Activated gamma-delta T cell treated with Interleukin-2 at 50 U/mL for 16 hours (primary cell): ENCODE results near the gene MXD1.
"Not testable (repeated sequence)": the region's sequence is repeated elsewhere in the genome, so short reads cannot be mapped to it uniquely, and the experiment has no call there.

ENCODE experiments used
- DNase-seq: peaks from one replicate; pipeline ENCODE4 v3.0.0-alpha.2; 2020

Gene MXD1

DNA sequence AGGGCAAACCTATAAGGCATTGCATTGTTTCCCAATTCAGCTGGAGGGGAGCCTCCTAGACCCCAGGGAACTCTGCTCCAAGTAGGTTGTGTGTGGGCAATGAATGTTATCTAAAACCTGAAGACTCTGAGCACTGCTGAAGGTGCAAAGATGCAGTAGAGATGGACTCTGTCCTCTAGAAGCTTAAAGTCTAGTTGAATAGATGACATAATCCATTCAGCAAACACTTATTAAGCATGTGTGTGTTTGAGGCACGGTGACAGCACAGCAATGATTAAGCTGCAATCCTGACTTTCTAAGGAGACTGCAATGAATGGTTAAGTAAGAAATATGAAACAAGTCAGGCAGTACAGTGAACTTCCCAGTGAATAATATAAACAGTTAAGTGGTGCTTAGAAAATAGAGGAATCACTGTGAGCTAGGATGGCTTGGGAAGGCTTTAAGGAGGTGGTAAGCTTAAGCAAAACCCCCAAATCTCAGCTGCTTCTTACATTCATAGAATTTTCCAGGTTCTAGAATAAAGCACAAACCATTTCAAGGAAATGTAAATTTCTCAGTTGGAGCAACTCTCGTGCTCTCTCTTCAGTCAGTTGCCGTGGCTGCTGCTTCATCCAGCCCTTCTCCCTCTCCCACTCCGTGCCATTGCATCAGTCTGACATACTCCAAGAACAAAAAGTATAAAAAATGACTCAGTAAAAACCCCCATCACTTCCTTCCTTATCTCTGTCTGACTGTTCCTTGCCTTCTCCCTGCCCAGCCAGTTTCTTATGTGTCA lies 19.1 kb downstream of the MXD1 start:
- no peak for DNase-seq

DNA sequence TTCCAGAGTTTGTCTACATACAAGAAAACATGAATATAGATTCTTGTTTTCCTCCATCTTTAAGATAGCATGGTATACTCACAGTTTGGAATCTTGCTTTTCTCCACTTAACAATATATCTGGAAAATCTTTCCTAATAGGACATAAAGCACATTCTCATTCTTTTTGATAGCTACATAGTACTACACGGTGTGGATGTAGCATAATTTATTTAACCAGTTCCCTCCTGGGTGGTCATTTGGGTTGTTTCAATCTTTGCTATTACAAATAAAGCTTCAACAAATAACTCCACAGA lies 19.7 kb downstream of the MXD1 start:
- DNase-seq: no peak

DNA sequence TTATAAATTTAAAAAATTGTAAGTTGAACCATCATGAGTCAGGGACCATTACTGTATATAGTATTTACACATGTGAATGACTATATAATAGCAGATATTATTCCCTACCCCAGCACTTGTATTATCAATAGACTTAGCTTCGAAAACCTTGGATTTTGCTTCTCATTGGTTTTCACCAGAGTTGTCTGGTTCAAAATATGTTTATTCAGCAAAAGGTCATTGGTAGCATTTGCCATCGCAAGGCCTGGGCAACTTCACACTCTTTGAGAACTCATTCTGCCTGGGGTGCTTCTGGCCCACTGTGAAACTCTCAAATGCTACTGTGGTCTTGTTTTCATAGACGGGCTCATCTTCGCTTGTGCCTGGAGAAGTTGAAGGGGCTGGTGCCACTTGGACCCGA lies 20.1 kb downstream of the MXD1 start:
- no peak for DNase-seq

DNA sequence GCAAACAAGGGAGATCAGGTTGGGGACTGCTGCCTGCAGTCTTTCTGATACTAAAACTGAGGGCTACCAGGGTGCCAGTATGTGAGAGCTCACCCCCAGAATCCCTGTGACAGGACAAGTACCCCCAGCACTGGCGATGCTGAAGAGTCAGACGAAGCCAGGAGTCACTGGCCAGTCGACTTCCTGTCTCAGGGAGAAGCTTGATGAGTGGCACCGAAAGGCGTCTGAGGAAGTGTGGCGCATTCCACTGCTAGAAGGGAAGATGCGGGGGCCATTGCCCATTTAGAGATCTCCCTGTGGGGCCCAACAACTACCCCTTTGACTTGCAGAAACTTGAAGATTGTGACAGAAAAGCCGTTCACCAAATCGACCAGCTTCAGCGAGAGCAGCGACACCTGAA lies 22.0 kb downstream of the MXD1 start:
- no peak for DNase-seq

DNA sequence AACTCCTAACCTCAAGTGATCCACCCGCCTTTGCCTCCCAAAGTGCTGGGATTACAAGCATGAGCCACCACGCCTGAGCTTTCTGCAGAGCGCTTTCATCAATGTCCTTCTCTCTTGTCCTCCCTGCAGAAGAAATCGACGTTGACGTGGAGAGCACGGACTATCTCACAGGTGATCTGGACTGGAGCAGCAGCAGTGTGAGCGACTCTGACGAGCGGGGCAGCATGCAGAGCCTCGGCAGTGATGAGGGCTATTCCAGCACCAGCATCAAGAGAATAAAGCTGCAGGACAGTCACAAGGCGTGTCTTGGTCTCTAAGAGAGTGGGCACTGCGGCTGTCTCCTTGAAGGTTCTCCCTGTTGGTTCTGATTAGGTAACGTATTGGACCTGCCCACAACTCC lies 23.1 kb downstream of the MXD1 start:
- no peak for DNase-seq

DNA sequence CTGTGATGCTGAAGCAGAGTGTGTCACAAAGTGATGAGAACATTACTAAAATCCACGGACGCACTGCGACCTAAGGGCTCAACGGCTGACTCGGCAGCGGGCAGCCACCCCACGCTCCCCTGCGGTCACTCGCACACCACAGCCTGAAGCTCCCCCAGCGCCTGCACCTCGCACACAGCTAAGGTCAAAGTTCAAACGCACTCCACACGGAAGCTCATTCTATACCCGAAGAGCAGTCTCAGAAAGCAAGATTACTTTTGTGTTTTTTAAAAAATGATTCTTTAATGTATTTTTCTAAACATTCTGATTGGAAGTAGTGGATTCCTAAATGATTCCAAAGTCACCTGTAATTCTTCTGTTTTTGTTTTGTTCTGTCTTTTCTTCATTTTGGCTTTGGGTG lies 24.8 kb downstream of the MXD1 start:
- DNase-seq: no peak

- DNase-seq: no peak
These were observed 25.8 kb downstream of the MXD1 start for GRCh38 chr2:69940691-69941090.

DNA sequence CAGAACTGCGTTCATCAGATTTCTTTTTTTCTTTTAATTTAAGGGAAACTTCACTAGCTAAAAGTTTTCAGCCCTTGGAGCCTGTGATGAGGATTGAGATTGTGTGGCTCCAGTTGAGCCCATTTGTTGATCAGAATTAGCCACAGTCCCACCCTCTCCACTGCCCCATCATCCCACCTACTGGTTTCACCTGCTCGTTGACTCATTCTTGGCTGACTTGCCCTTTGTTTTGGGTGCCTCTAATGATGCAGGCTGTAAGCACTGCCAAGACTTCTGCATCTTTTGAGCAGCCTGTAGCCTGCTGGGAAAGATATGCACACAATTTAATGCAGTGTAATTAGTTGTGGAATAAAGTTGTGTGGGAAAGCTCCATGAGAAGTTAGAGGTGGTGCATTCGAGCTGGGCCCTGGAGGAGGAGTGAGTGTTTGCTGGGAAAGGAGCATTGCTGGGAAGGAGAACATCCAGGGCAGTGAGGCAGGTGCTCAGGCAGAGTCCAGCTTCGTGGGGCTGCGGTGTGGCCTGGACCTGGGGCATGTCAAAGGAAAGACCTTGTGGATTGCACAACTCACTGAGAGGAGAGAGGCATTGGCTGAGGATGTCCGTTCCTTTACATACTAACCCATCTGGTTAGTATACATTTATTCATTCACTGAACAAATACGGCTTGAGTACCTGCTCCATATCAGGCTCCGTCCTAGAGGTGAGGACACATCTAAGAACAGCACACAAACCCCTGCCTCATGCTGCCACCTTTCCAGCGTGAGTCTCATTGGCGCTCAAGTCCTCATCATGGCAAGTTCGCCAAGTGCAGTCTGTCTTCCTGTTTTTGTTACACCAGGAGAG lies 28.3 kb downstream of the MXD1 start:
- DNase-seq: no peak

DNA sequence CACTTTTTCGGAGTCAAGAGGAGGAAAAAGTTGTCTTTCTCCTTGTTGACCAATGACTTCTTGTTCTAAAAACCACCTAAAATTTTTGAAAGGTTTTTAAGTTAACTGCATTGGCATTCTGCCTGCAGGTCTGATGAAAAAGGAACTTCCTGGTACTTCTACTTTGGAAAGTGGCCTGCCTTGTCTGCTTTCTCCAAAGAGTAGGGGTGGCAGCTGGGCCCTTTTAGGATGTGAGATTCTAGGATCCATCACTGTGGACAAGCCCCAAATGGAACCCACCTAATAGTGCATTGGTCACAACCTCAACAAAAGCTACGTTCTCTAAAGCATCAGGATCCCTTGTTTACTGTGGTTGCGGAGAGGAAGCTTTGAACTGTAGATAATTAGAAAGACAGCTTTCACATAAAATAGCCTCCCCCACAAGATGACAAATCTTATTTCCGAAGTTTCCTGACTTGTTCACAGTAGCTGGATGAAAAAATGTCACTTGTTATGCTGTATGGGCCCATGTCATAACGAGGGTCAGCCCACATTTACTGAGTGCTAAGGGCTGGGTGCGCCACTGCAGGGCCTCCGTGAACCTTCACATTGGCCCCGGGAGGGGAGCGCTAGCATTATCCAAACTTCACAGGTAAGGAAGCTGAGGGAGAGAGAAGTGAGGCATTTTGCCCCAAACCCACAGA lies 29.1 kb downstream of the MXD1 start:
- DNase-seq: no peak

- no peak for DNase-seq
These were observed 29.8 kb downstream of the MXD1 start for GRCh38 chr2:69944756-69945155.

GRCh38 chr2:69945441-69945840 lies 30.5 kb downstream of the MXD1 start:
- no peak for DNase-seq

DNA sequence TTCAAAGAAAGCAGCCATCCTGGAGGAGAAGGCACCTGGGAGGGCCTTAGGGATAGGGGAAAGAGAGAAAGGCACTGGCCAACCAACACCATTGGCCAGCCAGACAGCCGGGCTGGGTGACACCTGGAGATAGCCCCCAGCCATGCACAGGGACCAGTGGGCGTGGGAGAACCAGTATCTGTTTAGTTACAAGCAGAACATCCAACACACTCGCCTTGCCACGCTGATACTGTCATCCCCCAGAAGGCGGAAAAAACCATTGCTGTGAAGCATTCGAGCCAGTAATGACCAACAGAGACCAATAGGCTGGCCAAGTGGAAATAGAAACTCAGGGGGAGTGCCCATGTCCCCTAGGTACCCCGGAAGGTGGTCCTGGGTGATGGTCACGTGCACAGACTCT lies 31.0 kb downstream of the MXD1 start:
- DNase-seq: no peak

- peak; percentile 62 for DNase-seq
These were observed 31.7 kb downstream of the MXD1 start for GRCh38 chr2:69946351-69947324.

DNA sequence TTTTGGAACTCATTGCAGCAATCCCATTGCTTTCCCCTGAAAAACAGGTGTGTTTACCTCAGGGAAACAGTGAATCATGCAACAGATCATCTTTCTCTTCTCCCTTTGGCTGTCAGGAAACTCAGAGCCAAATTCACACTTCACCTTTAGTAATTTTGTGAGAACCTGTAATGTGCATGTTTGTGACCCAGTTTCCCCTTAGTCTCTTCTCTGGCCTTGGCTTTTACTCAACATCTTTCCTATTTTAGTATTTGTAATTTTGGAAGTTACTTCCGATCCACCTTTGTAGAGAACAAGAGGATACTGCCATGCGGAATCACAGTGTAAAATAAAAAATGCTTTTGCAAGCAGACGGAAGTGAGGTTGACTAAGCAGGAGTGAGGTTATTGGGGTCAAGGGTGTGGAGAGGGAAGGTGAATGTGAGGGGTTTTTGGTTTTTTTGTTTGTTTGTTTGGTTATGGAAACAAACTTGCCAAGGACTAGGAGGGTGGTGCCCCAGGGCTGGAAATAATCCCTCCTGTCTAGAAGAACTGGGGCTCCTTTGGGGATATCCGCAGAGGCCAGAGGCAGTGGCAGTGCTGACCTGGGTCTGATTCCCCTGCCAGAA lies 32.5 kb downstream of the MXD1 start:
- DNase-seq: no peak

DNA sequence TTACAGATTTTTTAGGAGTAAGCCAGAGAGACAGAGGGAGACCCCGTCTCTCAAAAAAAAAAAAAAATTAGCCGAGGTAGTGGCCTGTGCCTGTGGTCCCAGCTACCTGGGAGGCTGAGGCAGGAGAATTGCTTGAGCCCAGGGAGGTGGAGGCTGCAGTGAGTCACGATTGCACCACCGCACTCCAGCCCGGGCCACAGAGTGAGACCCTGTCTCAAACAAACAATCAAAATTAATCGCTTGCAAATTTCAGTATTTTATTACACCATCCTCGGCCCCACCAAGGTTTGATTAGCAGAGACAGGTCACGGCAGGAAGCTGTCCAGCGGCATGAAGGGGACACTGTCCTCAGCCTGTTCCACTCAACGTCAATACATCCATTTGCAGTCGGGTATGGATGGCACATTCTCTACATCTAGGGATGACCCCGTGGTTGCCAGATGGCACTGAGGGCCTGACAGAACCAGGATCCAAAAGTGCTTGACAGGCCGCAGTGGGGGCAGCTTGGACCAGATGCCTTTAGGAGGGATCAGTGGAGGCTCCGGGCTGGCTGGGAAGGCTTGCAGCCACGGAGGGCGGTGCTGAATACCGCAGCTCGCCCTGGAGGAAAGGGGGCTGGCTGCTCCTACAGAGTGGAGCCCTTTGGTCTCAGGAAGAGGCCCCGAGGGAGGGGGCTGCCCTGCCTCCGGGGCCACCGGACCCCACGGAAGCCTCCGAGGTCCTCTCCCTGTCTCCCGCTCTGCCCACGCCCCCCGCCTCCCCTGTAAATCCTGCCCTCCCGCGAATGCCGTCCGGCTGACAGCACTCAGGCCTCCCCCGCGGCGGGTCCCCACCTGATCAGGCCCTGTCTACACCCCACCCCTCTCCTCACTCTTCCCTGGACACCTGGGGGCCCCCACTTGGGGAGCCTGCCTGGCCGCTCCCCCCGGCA lies 33.4 kb downstream of the MXD1 start:
- DNase-seq: no peak

- no peak for DNase-seq
These were observed 34.2 kb downstream of the MXD1 start for GRCh38 chr2:69948963-69949645.

- DNase-seq: no peak
These were observed 35.3 kb downstream of the MXD1 start for GRCh38 chr2:69950241-69950640.

- DNase-seq: not testable (repeated sequence)
These were observed 35.8 kb downstream of the MXD1 start for GRCh38 chr2:69950671-69951070.

- DNase-seq: no peak
These were observed 37.6 kb downstream of the MXD1 start for GRCh38 chr2:69952336-69953115.

DNA sequence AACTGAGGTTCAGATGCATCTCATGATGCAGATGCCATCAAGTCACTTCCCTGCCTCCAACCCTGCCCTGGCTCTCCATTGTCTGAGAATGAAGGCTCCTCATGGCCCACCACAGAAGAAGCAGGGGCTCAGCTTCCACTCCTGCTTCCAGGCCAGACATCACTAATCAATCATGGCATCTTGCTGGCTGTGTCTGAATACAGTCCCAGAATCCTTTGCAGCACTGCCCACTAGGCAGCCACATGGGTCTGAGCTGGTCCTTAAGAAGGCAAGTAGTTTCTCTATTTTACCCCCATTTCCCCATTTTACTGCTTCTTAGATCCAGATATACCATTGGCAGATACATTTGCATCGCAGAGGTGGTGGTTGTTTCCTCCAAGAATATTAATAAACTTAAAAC lies 39.2 kb downstream of the MXD1 start:
- no peak for DNase-seq
